A673 (cell line): ENCODE results near the gene FMN2. TPM values are rescaled to one million over a fixed set of nuclear protein-coding genes. Genes with fewer than 3 reads are reported as not detected.

Experiments used
- BruUV-seq: library from RNA; stranded (reverse); fragments of 400-500 nt; replicated peaks from 2 replicates; lab custom pipeline; 2021; lab: Mats Ljungman, UMichigan
- CTCF ChIA-PET: fragments of 300-600 bp; sonication (Branson Sonifier 250); formaldehyde crosslinking; loops from one replicate; lab custom pipeline; 2022; ENCODE audit warnings: antibody characterized with exemption; lab: Charles Lee
- POLR2A ChIA-PET: fragments of 300-600 bp; sonication (Branson Sonifier 250); formaldehyde crosslinking; loops from one replicate; lab custom pipeline; 2022; ENCODE audit warnings: antibody characterized with exemption; ENCODE audit not compliant: low non-redundant PET; lab: Charles Lee
- DNase-seq: peaks from one replicate; pipeline ENCODE4 v3.0.0-alpha.2; 2015; ENCODE audit warnings: low spot score
- H3K27ac ChIP-seq: fragments of 200-600 bp; sonication (generic); 2 replicates; pipeline ENCODE4 v1.5.1; 2016; ENCODE audit warnings: mixed run types, low read depth, mild to moderate bottlenecking, mixed read lengths, antibody characterized with exemption, low read length; ENCODE audit not compliant: poor library complexity, severe bottlenecking
- H3K27me3 ChIP-seq: fragments of 200-600 bp; sonication (generic); replicated peaks from 2 replicates; pipeline ENCODE4 v1.6.1; 2017; ENCODE audit warnings: mixed run types, low read depth, mild to moderate bottlenecking, mixed read lengths, antibody characterized with exemption, low read length; ENCODE audit not compliant: insufficient read depth, poor library complexity
- H3K36me3 ChIP-seq: fragments of 200-600 bp; sonication (generic); 2 replicates; pipeline ENCODE4 v1.6.1; 2016; ENCODE audit warnings: mixed run types, mild to moderate bottlenecking, mixed read lengths, antibody characterized with exemption, low read length; ENCODE audit not compliant: insufficient read depth, poor library complexity, severe bottlenecking
- H3K4me1 ChIP-seq: fragments of 200-600 bp; sonication (generic); 2 replicates; pipeline ENCODE4 v1.6.1; 2017; ENCODE audit warnings: mixed run types, mild to moderate bottlenecking, mixed read lengths, antibody characterized with exemption, low read length; ENCODE audit not compliant: insufficient read depth, poor library complexity, severe bottlenecking
- H3K4me3 ChIP-seq: fragments of 200-600 bp; sonication (generic); 2 replicates; pipeline ENCODE4 v1.5.1; 2016; ENCODE audit warnings: low read depth, mixed run types, mild to moderate bottlenecking, mixed read lengths, low read length; ENCODE audit not compliant: poor library complexity, severe bottlenecking
- H3K9me3 ChIP-seq: fragments of 200-600 bp; sonication (generic); 2 replicates; pipeline ENCODE4 v1.6.1; 2016; ENCODE audit warnings: mixed run types, low read depth, mild to moderate bottlenecking, mixed read lengths, antibody characterized with exemption, low read length; ENCODE audit not compliant: poor library complexity, severe bottlenecking
- CTCF ChIP-seq: fragments of 300-800, 200-600 bp; sonication (generic); conservative IDR thresholded peaks from 2 replicates; pipeline ENCODE4 v1.5.1; 2017; ENCODE audit warnings: low read depth, mild to moderate bottlenecking, antibody characterized with exemption, low read length, moderate library complexity, mixed read lengths
- EZH2 ChIP-seq: fragments of 200-600 bp; sonication (generic); IDR thresholded peaks from 2 replicates; pipeline ENCODE4 v1.6.1; 2017; ENCODE audit warnings: borderline replicate concordance, low read depth, mild to moderate bottlenecking, mixed read lengths, antibody characterized with exemption, low read length; ENCODE audit not compliant: poor library complexity, severe bottlenecking
- intact Hi-C: fragments of 100-400 bp; cut with micrococcal nuclease; formaldehyde crosslinking; loops from one replicate; pipeline ENCODE4 v1.10.0; 2022; ENCODE audit not compliant: unreplicated experiment
- total RNA-seq: library from RNA; stranded (reverse); gene quantifications from 2 replicates; pipeline ENCODE4 v1.2.3, GENCODE V29; 2021

The FMN2 gene
- total RNA-seq, 1 experiment from 2014 or later: not detected

GRCh38 chr1:240148333-240148732 lies 56.6 kb downstream of the FMN2 start:
- no TSS peak for BruUV-seq
- no peaks in the 10 kb centered on the region for H3K9me3 ChIP-seq
- DNase-seq: no peak
- POLR2A ChIA-PET: no interaction called here
- H3K4me3 ChIP-seq: no peak overlapping the region
- H3K27ac ChIP-seq: no peak overlapping the region
- no peaks in the 10 kb centered on the region for H3K4me1 ChIP-seq
- H3K27me3 ChIP-seq: no peaks in the 10 kb centered on the region
- no peaks in the 10 kb centered on the region for H3K36me3 ChIP-seq
- intact Hi-C loops: no loop called here
- no peak for TF ChIP-seq CTCF
- TF ChIP-seq EZH2: no peak
- CTCF ChIA-PET: no interaction called here

- BruUV-seq: no TSS peak
- DNase-seq: peak; percentile 24
- intact Hi-C loops: loop anchor here (1.0 kb wide), 1 partner anchor 122 kb away; no protein-coding TSS in a partner anchor
- ChIA-PET CTCF (interaction anchor here (0.6 kb wide), 1 partner anchor 800 kb away, joined by 5 read pairs; no protein-coding TSS in a partner anchor), POLR2A (no interaction called here)
- no peaks in the 10 kb centered on the region for H3K9me3 ChIP-seq
- H3K4me1 ChIP-seq: no peaks in the 10 kb centered on the region
- no peak overlapping the region for H3K4me3 ChIP-seq
- H3K27me3 ChIP-seq: no peaks in the 10 kb centered on the region
- TF ChIP-seq CTCF (peak; percentile 51), EZH2 (no peak)
- no peak overlapping the region for H3K27ac ChIP-seq
- H3K36me3 ChIP-seq: no peaks in the 10 kb centered on the region
Observed at GRCh38 chr1:240149484-240150094, 57.9 kb downstream of the FMN2 start.

- H3K9me3 ChIP-seq: no peaks in the 10 kb centered on the region
- no peaks in the 10 kb centered on the region for H3K36me3 ChIP-seq
- DNase-seq: no peak
- no TSS peak for BruUV-seq
- H3K4me3 ChIP-seq: no peak overlapping the region
- ChIA-PET CTCF (no interaction called here), POLR2A (no interaction called here)
- no peak overlapping the region for H3K27ac ChIP-seq
- no peaks in the 10 kb centered on the region for H3K4me1 ChIP-seq
- H3K27me3 ChIP-seq: no peaks in the 10 kb centered on the region
- TF ChIP-seq CTCF: no peak
- TF ChIP-seq EZH2: no peak
- intact Hi-C loops: no loop called here
Observed at GRCh38 chr1:240151136-240151735, 59.6 kb downstream of the FMN2 start.
